K562 (cell line): ENCODE measurements around the gene ST6GALNAC2. TPM values are rescaled to one million over a fixed set of nuclear protein-coding genes. Genes with fewer than 3 reads are reported as not detected.
A peak's percentile ranks its signal among the peaks of the same experiment; 100 is the strongest.

Source experiments
- ARID1B ChIP-seq: fragments of 450-650 bp; IDR thresholded peaks from 2 replicates; pipeline ENCODE4 v1.6.1; 2016; ENCODE audit warnings: antibody characterized with exemption, mild to moderate bottlenecking, inconsistent platforms
- EP400 ChIP-seq: fragments of 450-650 bp; IDR thresholded peaks from 2 replicates; pipeline ENCODE4 v1.6.1; 2017; ENCODE audit warnings: antibody characterized with exemption, mild to moderate bottlenecking, moderate library complexity
- FOSL1 ChIP-seq: fragments of 200-800 bp; sonication (Bioruptor generic); conservative IDR thresholded peaks from 2 replicates; pipeline ENCODE4 v1.6.1; 2016; ENCODE audit warnings: missing genetic modification characterization, missing compliant biosample characterization
- L3MBTL2 ChIP-seq: fragments of 450-650 bp; IDR thresholded peaks from 2 replicates; pipeline ENCODE4 v1.6.1; 2016; ENCODE audit warnings: mild to moderate bottlenecking, moderate library complexity
- MAFG ChIP-seq: fragments of 450-650 bp; conservative IDR thresholded peaks from 2 replicates; pipeline ENCODE4 v1.6.1; 2016; ENCODE audit warnings: missing genetic modification characterization, missing compliant biosample characterization
- MAFK ChIP-seq: IDR thresholded peaks from 2 replicates; pipeline ENCODE4 v1.6.1; 2011; ENCODE audit warnings: low read length, improper control_type of control experiment
- NCOR1 ChIP-seq: fragments of 450-650 bp; IDR thresholded peaks from 2 replicates; pipeline ENCODE4 v1.6.1; 2016; ENCODE audit warnings: mild to moderate bottlenecking, moderate library complexity
- SMARCB1 ChIP-seq: IDR thresholded peaks from 2 replicates; pipeline ENCODE4 v1.6.1; 2011; ENCODE audit warnings: improper control_type of control experiment, low read depth; ENCODE audit not compliant: insufficient read length
- polyA plus RNA-seq, 8 experiments: library from polyadenylated mRNA; depleted of rRNA in 4 of 8; stranded (reverse) in 5 of 8; unstranded in 3 of 8; fragments of >200 nt; fragmentation: Nextera tagmentation in 2 of 8; fragmentation: Illumina TruSeq in 1 of 8; extraction: Ambion mirVana in 2 of 8; extraction: Trizol in 1 of 8; gene quantifications; 2 replicates each; pipeline versions ENCODE4 v1.2.1 to v1.2.3, GENCODE V29; 2011 to 2014; ENCODE audit warnings: inconsistent platforms in 1 of 8, missing spikeins in 1 of 8
- total RNA-seq, 7 experiments: library from RNA; depleted of rRNA in 6 of 7; stranded (reverse); fragments of >200 nt in 6 of 7; fragmentation: Illumina TruSeq in 2 of 7; extraction: Trizol in 2 of 7; gene quantifications; 2 replicates each; pipeline versions ENCODE4 v1.2.1 to v1.2.3, GENCODE V29; 2011 to 2021; ENCODE audit warnings: low replicate concordance in 1 of 7
- TF ChIP-seq, protein P1 (sequence below), 2 experiments: fragments of 450-650 bp; conservative IDR thresholded peaks; 2 replicates each; pipeline ENCODE4 v1.6.1; 2017; ENCODE audit warnings: mild to moderate bottlenecking in 2 of 2, moderate library complexity in 2 of 2
- TF ChIP-seq, protein P2 (sequence below): fragments of 450-650 bp; IDR thresholded peaks from 2 replicates; pipeline ENCODE4 v1.6.1; 2016; ENCODE audit warnings: mild to moderate bottlenecking, moderate library complexity
- TF ChIP-seq, protein P3 (sequence below): fragments of 250-450 bp; sonication (Bioruptor Pico); IDR thresholded peaks from 2 replicates; pipeline ENCODE4 v1.8.0; 2022; ENCODE audit warnings: inconsistent platforms, mild to moderate bottlenecking, moderate library complexity, borderline replicate concordance
- TF ChIP-seq, protein P4 (sequence below): sonication (generic); formaldehyde crosslinking; IDR thresholded peaks from 2 replicates; pipeline ENCODE4 v1.8.0; 2022; ENCODE audit warnings: mild to moderate bottlenecking, missing genetic modification reagents

Gene ST6GALNAC2
- total and polyA plus RNA-seq, 9 of the 15 experiments (the other 6 are each of a cell fraction or from before 2014, with no cell fraction given): 0.18 TPM; not detected in 8

DNA sequence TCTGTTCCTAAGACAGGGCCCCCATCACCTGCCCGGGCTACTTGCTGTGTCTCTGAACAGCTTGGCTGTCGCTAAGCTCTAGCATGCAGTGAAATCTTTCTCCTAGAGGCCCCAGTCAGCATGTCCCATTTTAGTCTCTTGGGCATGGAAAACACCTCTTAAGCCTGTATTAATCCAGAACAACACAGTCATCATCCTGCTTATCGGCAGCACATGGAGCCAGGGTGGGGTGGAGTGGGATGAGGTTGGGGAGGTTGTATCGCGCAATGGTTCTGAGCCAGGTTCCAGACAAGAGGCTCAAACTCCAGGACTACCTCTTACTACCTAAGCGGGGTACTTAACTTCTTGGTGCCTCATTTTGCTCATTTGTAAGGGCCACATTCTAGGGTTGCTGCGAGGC is 7.8 kb downstream of the ST6GALNAC2 start (continued):
- TF ChIP-seq, protein P1, sequence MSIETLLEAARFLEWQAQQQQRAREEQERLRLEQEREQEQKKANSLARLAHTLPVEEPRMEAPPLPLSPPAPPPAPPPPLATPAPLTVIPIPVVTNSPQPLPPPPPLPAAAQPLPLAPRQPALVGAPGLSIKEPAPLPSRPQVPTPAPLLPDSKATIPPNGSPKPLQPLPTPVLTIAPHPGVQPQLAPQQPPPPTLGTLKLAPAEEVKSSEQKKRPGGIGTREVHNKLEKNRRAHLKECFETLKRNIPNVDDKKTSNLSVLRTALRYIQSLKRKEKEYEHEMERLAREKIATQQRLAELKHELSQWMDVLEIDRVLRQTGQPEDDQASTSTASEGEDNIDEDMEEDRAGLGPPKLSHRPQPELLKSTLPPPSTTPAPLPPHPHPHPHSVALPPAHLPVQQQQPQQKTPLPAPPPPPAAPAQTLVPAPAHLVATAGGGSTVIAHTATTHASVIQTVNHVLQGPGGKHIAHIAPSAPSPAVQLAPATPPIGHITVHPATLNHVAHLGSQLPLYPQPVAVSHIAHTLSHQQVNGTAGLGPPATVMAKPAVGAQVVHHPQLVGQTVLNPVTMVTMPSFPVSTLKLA (conservative IDR thresholded peaks at IDR 0.05): peak in 1 of 2 experiments; percentile 67; a peak in 1 of 4 replicates
- TF ChIP-seq ARID1B (peak; percentile 78), L3MBTL2 (peak; percentile 53; the same call in 1 of the 2 replicates), MAFK (peak; percentile 8; the same call in 1 of the 2 replicates), NCOR1 (peak; percentile 53), MAFG (peak; percentile 70), EP400 (0 out of 2 replicates have a peak, but pooled peaks have one; percentile 30), SMARCB1 (no peak), FOSL1 (tag) (peak; percentile 48)
- TF ChIP-seq, protein P2, sequence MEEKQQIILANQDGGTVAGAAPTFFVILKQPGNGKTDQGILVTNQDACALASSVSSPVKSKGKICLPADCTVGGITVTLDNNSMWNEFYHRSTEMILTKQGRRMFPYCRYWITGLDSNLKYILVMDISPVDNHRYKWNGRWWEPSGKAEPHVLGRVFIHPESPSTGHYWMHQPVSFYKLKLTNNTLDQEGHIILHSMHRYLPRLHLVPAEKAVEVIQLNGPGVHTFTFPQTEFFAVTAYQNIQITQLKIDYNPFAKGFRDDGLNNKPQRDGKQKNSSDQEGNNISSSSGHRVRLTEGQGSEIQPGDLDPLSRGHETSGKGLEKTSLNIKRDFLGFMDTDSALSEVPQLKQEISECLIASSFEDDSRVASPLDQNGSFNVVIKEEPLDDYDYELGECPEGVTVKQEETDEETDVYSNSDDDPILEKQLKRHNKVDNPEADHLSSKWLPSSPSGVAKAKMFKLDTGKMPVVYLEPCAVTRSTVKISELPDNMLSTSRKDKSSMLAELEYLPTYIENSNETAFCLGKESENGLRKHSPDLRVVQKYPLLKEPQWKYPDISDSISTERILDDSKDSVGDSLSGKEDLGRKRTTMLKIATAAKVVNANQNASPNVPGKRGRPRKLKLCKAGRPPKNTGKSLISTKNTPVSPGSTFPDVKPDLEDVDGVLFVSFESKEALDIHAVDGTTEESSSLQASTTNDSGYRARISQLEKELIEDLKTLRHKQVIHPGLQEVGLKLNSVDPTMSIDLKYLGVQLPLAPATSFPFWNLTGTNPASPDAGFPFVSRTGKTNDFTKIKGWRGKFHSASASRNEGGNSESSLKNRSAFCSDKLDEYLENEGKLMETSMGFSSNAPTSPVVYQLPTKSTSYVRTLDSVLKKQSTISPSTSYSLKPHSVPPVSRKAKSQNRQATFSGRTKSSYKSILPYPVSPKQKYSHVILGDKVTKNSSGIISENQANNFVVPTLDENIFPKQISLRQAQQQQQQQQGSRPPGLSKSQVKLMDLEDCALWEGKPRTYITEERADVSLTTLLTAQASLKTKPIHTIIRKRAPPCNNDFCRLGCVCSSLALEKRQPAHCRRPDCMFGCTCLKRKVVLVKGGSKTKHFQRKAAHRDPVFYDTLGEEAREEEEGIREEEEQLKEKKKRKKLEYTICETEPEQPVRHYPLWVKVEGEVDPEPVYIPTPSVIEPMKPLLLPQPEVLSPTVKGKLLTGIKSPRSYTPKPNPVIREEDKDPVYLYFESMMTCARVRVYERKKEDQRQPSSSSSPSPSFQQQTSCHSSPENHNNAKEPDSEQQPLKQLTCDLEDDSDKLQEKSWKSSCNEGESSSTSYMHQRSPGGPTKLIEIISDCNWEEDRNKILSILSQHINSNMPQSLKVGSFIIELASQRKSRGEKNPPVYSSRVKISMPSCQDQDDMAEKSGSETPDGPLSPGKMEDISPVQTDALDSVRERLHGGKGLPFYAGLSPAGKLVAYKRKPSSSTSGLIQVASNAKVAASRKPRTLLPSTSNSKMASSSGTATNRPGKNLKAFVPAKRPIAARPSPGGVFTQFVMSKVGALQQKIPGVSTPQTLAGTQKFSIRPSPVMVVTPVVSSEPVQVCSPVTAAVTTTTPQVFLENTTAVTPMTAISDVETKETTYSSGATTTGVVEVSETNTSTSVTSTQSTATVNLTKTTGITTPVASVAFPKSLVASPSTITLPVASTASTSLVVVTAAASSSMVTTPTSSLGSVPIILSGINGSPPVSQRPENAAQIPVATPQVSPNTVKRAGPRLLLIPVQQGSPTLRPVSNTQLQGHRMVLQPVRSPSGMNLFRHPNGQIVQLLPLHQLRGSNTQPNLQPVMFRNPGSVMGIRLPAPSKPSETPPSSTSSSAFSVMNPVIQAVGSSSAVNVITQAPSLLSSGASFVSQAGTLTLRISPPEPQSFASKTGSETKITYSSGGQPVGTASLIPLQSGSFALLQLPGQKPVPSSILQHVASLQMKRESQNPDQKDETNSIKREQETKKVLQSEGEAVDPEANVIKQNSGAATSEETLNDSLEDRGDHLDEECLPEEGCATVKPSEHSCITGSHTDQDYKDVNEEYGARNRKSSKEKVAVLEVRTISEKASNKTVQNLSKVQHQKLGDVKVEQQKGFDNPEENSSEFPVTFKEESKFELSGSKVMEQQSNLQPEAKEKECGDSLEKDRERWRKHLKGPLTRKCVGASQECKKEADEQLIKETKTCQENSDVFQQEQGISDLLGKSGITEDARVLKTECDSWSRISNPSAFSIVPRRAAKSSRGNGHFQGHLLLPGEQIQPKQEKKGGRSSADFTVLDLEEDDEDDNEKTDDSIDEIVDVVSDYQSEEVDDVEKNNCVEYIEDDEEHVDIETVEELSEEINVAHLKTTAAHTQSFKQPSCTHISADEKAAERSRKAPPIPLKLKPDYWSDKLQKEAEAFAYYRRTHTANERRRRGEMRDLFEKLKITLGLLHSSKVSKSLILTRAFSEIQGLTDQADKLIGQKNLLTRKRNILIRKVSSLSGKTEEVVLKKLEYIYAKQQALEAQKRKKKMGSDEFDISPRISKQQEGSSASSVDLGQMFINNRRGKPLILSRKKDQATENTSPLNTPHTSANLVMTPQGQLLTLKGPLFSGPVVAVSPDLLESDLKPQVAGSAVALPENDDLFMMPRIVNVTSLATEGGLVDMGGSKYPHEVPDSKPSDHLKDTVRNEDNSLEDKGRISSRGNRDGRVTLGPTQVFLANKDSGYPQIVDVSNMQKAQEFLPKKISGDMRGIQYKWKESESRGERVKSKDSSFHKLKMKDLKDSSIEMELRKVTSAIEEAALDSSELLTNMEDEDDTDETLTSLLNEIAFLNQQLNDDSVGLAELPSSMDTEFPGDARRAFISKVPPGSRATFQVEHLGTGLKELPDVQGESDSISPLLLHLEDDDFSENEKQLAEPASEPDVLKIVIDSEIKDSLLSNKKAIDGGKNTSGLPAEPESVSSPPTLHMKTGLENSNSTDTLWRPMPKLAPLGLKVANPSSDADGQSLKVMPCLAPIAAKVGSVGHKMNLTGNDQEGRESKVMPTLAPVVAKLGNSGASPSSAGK: peak; percentile 54; the same call in 1 of the 2 replicates
- TF ChIP-seq, protein P3, sequence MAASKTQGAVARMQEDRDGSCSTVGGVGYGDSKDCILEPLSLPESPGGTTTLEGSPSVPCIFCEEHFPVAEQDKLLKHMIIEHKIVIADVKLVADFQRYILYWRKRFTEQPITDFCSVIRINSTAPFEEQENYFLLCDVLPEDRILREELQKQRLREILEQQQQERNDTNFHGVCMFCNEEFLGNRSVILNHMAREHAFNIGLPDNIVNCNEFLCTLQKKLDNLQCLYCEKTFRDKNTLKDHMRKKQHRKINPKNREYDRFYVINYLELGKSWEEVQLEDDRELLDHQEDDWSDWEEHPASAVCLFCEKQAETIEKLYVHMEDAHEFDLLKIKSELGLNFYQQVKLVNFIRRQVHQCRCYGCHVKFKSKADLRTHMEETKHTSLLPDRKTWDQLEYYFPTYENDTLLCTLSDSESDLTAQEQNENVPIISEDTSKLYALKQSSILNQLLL (CRISPR knock-in tag): no peak
- TF ChIP-seq, protein P4, sequence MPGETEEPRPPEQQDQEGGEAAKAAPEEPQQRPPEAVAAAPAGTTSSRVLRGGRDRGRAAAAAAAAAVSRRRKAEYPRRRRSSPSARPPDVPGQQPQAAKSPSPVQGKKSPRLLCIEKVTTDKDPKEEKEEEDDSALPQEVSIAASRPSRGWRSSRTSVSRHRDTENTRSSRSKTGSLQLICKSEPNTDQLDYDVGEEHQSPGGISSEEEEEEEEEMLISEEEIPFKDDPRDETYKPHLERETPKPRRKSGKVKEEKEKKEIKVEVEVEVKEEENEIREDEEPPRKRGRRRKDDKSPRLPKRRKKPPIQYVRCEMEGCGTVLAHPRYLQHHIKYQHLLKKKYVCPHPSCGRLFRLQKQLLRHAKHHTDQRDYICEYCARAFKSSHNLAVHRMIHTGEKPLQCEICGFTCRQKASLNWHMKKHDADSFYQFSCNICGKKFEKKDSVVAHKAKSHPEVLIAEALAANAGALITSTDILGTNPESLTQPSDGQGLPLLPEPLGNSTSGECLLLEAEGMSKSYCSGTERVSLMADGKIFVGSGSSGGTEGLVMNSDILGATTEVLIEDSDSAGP: no peak
